DND-41 (cell line): ENCODE data around the gene OLFM3.

ENCODE experiments used
- EZH2 ChIP-seq: IDR thresholded peaks from 3 replicates; pipeline ENCODE4 v1.6.1; 2012; ENCODE audit warnings: borderline replicate concordance, low read depth, mild to moderate bottlenecking, moderate library complexity, low read length, inconsistent platforms; ENCODE audit not compliant: severe bottlenecking
- TF ChIP-seq, protein P1 (sequence below): IDR thresholded peaks from 2 replicates; pipeline ENCODE4 v1.5.1; 2012; ENCODE audit warnings: borderline replicate concordance, low read length, moderate library complexity, mild to moderate bottlenecking; ENCODE audit not compliant: poor library complexity, severe bottlenecking; ENCODE audit errors: extremely low read depth

GRCh38 chr1:101797722-101798121 lies 199.0 kb downstream of the OLFM3 start:
- TF ChIP-seq, protein P1, sequence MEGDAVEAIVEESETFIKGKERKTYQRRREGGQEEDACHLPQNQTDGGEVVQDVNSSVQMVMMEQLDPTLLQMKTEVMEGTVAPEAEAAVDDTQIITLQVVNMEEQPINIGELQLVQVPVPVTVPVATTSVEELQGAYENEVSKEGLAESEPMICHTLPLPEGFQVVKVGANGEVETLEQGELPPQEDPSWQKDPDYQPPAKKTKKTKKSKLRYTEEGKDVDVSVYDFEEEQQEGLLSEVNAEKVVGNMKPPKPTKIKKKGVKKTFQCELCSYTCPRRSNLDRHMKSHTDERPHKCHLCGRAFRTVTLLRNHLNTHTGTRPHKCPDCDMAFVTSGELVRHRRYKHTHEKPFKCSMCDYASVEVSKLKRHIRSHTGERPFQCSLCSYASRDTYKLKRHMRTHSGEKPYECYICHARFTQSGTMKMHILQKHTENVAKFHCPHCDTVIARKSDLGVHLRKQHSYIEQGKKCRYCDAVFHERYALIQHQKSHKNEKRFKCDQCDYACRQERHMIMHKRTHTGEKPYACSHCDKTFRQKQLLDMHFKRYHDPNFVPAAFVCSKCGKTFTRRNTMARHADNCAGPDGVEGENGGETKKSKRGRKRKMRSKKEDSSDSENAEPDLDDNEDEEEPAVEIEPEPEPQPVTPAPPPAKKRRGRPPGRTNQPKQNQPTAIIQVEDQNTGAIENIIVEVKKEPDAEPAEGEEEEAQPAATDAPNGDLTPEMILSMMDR: no peak
- TF ChIP-seq EZH2: no peak
